H1 (cell line): ENCODE data around the gene COPS2. TPM values are rescaled to one million over a fixed set of nuclear protein-coding genes. Genes with fewer than 3 reads are reported as not detected.

Experiments
- CTCF ChIA-PET: fragments of 300-600 bp; sonication (Branson Sonifier 250); formaldehyde crosslinking; loops from one replicate; lab custom pipeline; 2021; ENCODE audit not compliant: partially characterized antibody; lab: Charles Lee
- POLR2A ChIA-PET: fragments of 300-600 bp; sonication (Branson Sonifier 250); formaldehyde crosslinking; loops from one replicate; lab custom pipeline; 2021; ENCODE audit warnings: inconsistent platforms; ENCODE audit not compliant: partially characterized antibody; lab: Charles Lee
- DNase-seq, 2 experiments: peaks; one replicate each; pipeline versions ENCODE4 v3.0.0 to v3.0.0-alpha.2; 2010 to 2022; ENCODE audit warnings: low spot score in 2 of 2, low read depth in 1 of 2, mixed read lengths in 1 of 2
- FAIRE-seq: peaks from 2 replicates; lab custom pipeline; 2011; peaks lifted over from hg19 to GRCh38; lab: Jason Lieb, UNC
- H2AFZ ChIP-seq: 2 replicates; pipeline ENCODE4 v1.8.1; 2012; ENCODE audit warnings: low read length, inconsistent platforms
- H2AK5ac ChIP-seq: 2 replicates; pipeline ENCODE4 v1.6.1; 2013; ENCODE audit warnings: low read depth, low read length
- H2BK120ac ChIP-seq: replicated peaks from 2 replicates; pipeline ENCODE3; 2013; ENCODE audit warnings: low read depth, low read length, inconsistent platforms
- H2BK12ac ChIP-seq: 2 replicates; pipeline ENCODE4 v1.6.1; 2013; ENCODE audit warnings: low read depth, low read length
- H2BK15ac ChIP-seq: 2 replicates; pipeline ENCODE4 v1.6.1; 2013; ENCODE audit warnings: low read length
- H2BK20ac ChIP-seq: 2 replicates; pipeline ENCODE4 v1.6.1; 2013; ENCODE audit warnings: low read length
- H2BK5ac ChIP-seq: 2 replicates; pipeline ENCODE4 v1.6.1; 2013; ENCODE audit warnings: low read depth, low read length
- H3K14ac ChIP-seq: 2 replicates; pipeline ENCODE4 v1.6.1; 2013; ENCODE audit warnings: inconsistent platforms; ENCODE audit not compliant: insufficient read length
- H3K18ac ChIP-seq: 2 replicates; pipeline ENCODE4 v1.6.1; 2013; ENCODE audit warnings: low read length; ENCODE audit errors: extremely low read depth
- H3K23ac ChIP-seq: 2 replicates; pipeline ENCODE4 v1.6.1; 2013; ENCODE audit warnings: inconsistent platforms; ENCODE audit not compliant: insufficient read length
- H3K23me2 ChIP-seq: 2 replicates; pipeline ENCODE4 v1.6.1; 2013; ENCODE audit warnings: low read depth, low read length
- H3K27ac ChIP-seq: 2 replicates; pipeline ENCODE4 v1.6.1; 2011; ENCODE audit warnings: low read depth, low read length, inconsistent platforms
- H3K27me3 ChIP-seq, 4 experiments: replicated peaks in 1 of 4; 1 replicate in 1 of 4; 2 replicates in 3 of 4; pipeline versions ENCODE4 v1.6.1 to v1.8.1; 2011 to 2013; ENCODE audit warnings: low read length in 3 of 4, mild to moderate bottlenecking in 3 of 4, inconsistent platforms in 2 of 4, mixed read lengths in 2 of 4, moderate library complexity in 1 of 4; ENCODE audit not compliant: control insufficient read depth in 3 of 4, insufficient read depth in 3 of 4; ENCODE audit errors: extremely low read depth in 1 of 4
- H3K36me3 ChIP-seq, 4 experiments: 2 replicates each; pipeline versions ENCODE4 v1.6.1 to v1.8.1; 2011 to 2013; ENCODE audit warnings: mild to moderate bottlenecking in 4 of 4, low read length in 3 of 4, moderate library complexity in 2 of 4, control low read depth in 1 of 4, inconsistent platforms in 1 of 4; ENCODE audit not compliant: insufficient read depth in 4 of 4, control insufficient read depth in 2 of 4
- H3K4ac ChIP-seq: replicated peaks from 2 replicates; pipeline ENCODE3; 2013; ENCODE audit warnings: low read length, low read depth, mixed read lengths, inconsistent platforms; ENCODE audit not compliant: insufficient read length
- H3K4me1 ChIP-seq, 4 experiments: replicated peaks in 1 of 4; 1 replicate in 1 of 4; 2 replicates in 3 of 4; pipeline versions ENCODE4 v1.6.1 to v1.8.1; 2011 to 2013; ENCODE audit warnings: low read length in 3 of 4, inconsistent platforms in 2 of 4, mixed read lengths in 1 of 4; ENCODE audit not compliant: insufficient read depth in 4 of 4, control insufficient read depth in 3 of 4
- H3K4me2 ChIP-seq, 2 experiments: 2 replicates each; pipeline versions ENCODE4 v1.6.1 to v1.8.1; 2011 to 2013; ENCODE audit warnings: low read depth in 2 of 2, low read length in 2 of 2, control low read depth in 1 of 2, inconsistent platforms in 1 of 2, mild to moderate bottlenecking in 1 of 2; ENCODE audit not compliant: insufficient read depth in 1 of 2
- H3K4me3 ChIP-seq, 4 experiments: fragments of 200-600, 300-600 bp in 1 of 4; sonication (generic), shearing (Covaris generic), sonication (Bioruptor Twin) in 1 of 4; 2 replicates each; pipeline versions ENCODE4 v1.5.1 to v1.8.1; 2011 to 2016; ENCODE audit warnings: low read length in 4 of 4, low read depth in 3 of 4, control low read depth in 2 of 4, inconsistent platforms in 2 of 4, mild to moderate bottlenecking in 2 of 4, mixed read lengths in 1 of 4, moderate library complexity in 1 of 4; ENCODE audit not compliant: insufficient read depth in 2 of 4; ENCODE audit errors: extremely low read depth in 1 of 4
- H3K56ac ChIP-seq: replicated peaks from 2 replicates; pipeline ENCODE3; 2013; ENCODE audit warnings: low read depth, mild to moderate bottlenecking, mixed read lengths, low read length, inconsistent platforms; ENCODE audit not compliant: insufficient read length
- H3K79me1 ChIP-seq: 2 replicates; pipeline ENCODE4 v1.6.1; 2013; ENCODE audit warnings: low read depth, low read length, control low read depth
- H3K79me2 ChIP-seq, 2 experiments: 2 replicates each; pipeline versions ENCODE4 v1.6.1 to v1.8.1; 2012 to 2013; ENCODE audit warnings: low read length in 2 of 2, mild to moderate bottlenecking in 2 of 2, inconsistent platforms in 1 of 2; ENCODE audit not compliant: insufficient read depth in 2 of 2, control insufficient read depth in 1 of 2
- H3K9ac ChIP-seq, 4 experiments: replicated peaks in 1 of 4; 1 replicate in 1 of 4; 2 replicates in 3 of 4; pipeline versions ENCODE4 v1.6.1 to v1.8.1; 2011 to 2013; ENCODE audit warnings: low read depth in 3 of 4, low read length in 3 of 4, control low read depth in 2 of 4, mild to moderate bottlenecking in 2 of 4, moderate library complexity in 2 of 4, inconsistent platforms in 1 of 4; ENCODE audit errors: extremely low read depth in 1 of 4
- H3K9me3 ChIP-seq, 2 experiments: 2 replicates each; pipeline versions ENCODE4 v1.6.1 to v1.8.1; 2012 to 2013; ENCODE audit warnings: mild to moderate bottlenecking in 2 of 2, moderate library complexity in 2 of 2, control low read depth in 1 of 2, inconsistent platforms in 1 of 2, low read depth in 1 of 2, low read length in 1 of 2, mixed read lengths in 1 of 2; ENCODE audit not compliant: insufficient read depth in 2 of 2
- H4K20me1 ChIP-seq, 2 experiments: replicated peaks in 1 of 2; 2 replicates each; pipeline versions ENCODE3 to v1.8.1; 2011 to 2013; ENCODE audit warnings: inconsistent platforms in 2 of 2, low read length in 2 of 2, mild to moderate bottlenecking in 1 of 2; ENCODE audit not compliant: insufficient read depth in 2 of 2, control insufficient read depth in 1 of 2
- H4K5ac ChIP-seq: 2 replicates; pipeline ENCODE4 v1.6.1; 2013; ENCODE audit warnings: low read length, low read depth, mixed read lengths, inconsistent platforms; ENCODE audit not compliant: insufficient read length
- H4K8ac ChIP-seq: 2 replicates; pipeline ENCODE4 v1.8.0; 2013; ENCODE audit warnings: mild to moderate bottlenecking, moderate library complexity, low read length, inconsistent platforms; ENCODE audit not compliant: insufficient read depth; ENCODE audit errors: extremely low read depth
- H4K91ac ChIP-seq: replicated peaks from 2 replicates; pipeline ENCODE3; 2013; ENCODE audit warnings: low read length, mixed read lengths, inconsistent platforms; ENCODE audit not compliant: insufficient read length
- BCL11A ChIP-seq, 2 experiments: IDR thresholded peaks; one replicate each; pipeline ENCODE4 v1.6.1; 2011; ENCODE audit warnings: low read depth in 2 of 2, low read length in 2 of 2, mild to moderate bottlenecking in 2 of 2
- CBX5 ChIP-seq: fragments of 300-800, 300-1000 bp; sonication (generic); IDR thresholded peaks from 2 replicates; pipeline ENCODE4 v1.7.1; 2016; ENCODE audit warnings: antibody characterized with exemption, low read length, low read depth
- EZH2 ChIP-seq: fragments of 200-600 bp; sonication (generic); IDR thresholded peaks from 2 replicates; pipeline ENCODE4 v1.7.1; 2012; ENCODE audit warnings: low read depth, mild to moderate bottlenecking, moderate library complexity, low read length, inconsistent platforms; ENCODE audit not compliant: severe bottlenecking
- TAF7 ChIP-seq: optimal IDR thresholded peaks from 2 replicates; pipeline ENCODE3; 2011; ENCODE audit warnings: low read depth, mild to moderate bottlenecking, inconsistent platforms, low read length, moderate library complexity, borderline replicate concordance
- WGBS, 2 experiments: shearing (Covaris generic) in 1 of 2; methylation state at CpG; one replicate each; pipeline versions ENCODE4 v1.1.6 to v1.1.7; 2013 to 2015; ENCODE audit warnings: low lambda C conversion rate in 2 of 2, mixed read lengths in 2 of 2, inconsistent platforms in 1 of 2, low coverage in 1 of 2, missing lambda C conversion rate in 1 of 2; ENCODE audit not compliant: insufficient replicate concordance in 2 of 2, insufficient coverage in 1 of 2, insufficient read length in 1 of 2; ENCODE audit errors: extremely low coverage in 1 of 2, missing lambda C conversion rate in 1 of 2; 5-methylcytosine and 5-hydroxymethylcytosine counted together
- long read RNA-seq, 2 experiments: library from RNA in 1 of 2; library from capped mRNA in 1 of 2; stranded (forward); transcript quantifications; one replicate each; pipeline ENCODE4 v2.0.0, GENCODE V29; 2021; ENCODE audit warnings: inconsistent platforms in 1 of 2
- polyA minus RNA-seq, 3 experiments: library from RNA; depleted of rRNA, polyadenylated mRNA; stranded (reverse); fragments of >200 nt; gene quantifications; 1 replicate in 2 of 3; 2 replicates in 1 of 3; pipeline ENCODE4 v1.2.3, GENCODE V29; 2011
- polyA plus RNA-seq, 7 experiments: library from polyadenylated mRNA; depleted of rRNA in 3 of 7; stranded (reverse) in 5 of 7; unstranded in 2 of 7; fragments of >200 nt in 5 of 7; fragments of 200-250 nt in 2 of 7; gene quantifications; 1 replicate in 5 of 7; 2 replicates in 1 of 7; 4 replicates in 1 of 7; pipeline versions ENCODE4 v1.2.1 to v1.2.3, GENCODE V29; 2011 to 2013; ENCODE audit warnings: missing spikeins in 2 of 7, mixed read lengths in 2 of 7
- total RNA-seq: library from RNA; stranded (reverse); fragmentation: NEBNext Ultra II Directional; extraction: Animal tissue kit (Norgen Biotek cat#: 25700); gene quantifications from 2 replicates; pipeline ENCODE4 v1.2.1, GENCODE V29; 2021
- TF ChIP-seq, protein P1 (sequence below), 3 experiments: IDR thresholded peaks; 1 replicate in 2 of 3; 2 replicates in 1 of 3; pipeline versions ENCODE4 v1.5.1 to v1.6.1; 2011; ENCODE audit warnings: low read length in 3 of 3, mild to moderate bottlenecking in 3 of 3, inconsistent platforms in 2 of 3, low read depth in 1 of 3, moderate library complexity in 1 of 3; ENCODE audit not compliant: insufficient read depth in 1 of 3; ENCODE audit errors: control extremely low read depth in 1 of 3

Gene COPS2
- 74.1 and 85.1 TPM in 2 replicates for total RNA-seq
- polyA plus RNA-seq (2011; rRNA removed) = 7.8 and 17.7 TPM in 2 replicates
- 23.2 TPM for polyA plus RNA-seq (2011; cell fraction: cytosol; rRNA removed)
- polyA plus RNA-seq (2011; cell fraction: nucleus; rRNA removed) = 6.6 TPM
- 25.2 to 66.9 TPM (median 29.9 TPM) in 4 replicates for polyA plus RNA-seq (2012, experiment 1 of 2)
- 5.1 TPM for polyA plus RNA-seq (2012, experiment 2 of 2)
- polyA plus RNA-seq (2013, experiment 1 of 2) = 47.7 TPM
- polyA plus RNA-seq (2013, experiment 2 of 2) = 48.2 TPM
- polyA minus RNA-seq (2011; rRNA and poly(A)+ RNA removed) = 28.0 and 47.7 TPM in 2 replicates
- 19.9 TPM for polyA minus RNA-seq (2011; cell fraction: cytosol; rRNA and poly(A)+ RNA removed)
- 54.0 TPM for polyA minus RNA-seq (2011; cell fraction: nucleus; rRNA and poly(A)+ RNA removed)
- long read RNA-seq, experiment 1, full-length matches to known transcripts = 57 of 107 reads
- long read RNA-seq, experiment 1, partial matches to known transcripts = 25 of 107 reads
- long read RNA-seq, experiment 1, other reads (novel, unspliced or antisense) = 25 of 107 reads
- long read RNA-seq, experiment 2, full-length matches to known transcripts = 62 of 69 reads
- long read RNA-seq, experiment 2, partial matches to known transcripts = 3 of 69 reads
- long read RNA-seq, experiment 2, other reads (novel, unspliced or antisense) = 4 of 69 reads

DNA sequence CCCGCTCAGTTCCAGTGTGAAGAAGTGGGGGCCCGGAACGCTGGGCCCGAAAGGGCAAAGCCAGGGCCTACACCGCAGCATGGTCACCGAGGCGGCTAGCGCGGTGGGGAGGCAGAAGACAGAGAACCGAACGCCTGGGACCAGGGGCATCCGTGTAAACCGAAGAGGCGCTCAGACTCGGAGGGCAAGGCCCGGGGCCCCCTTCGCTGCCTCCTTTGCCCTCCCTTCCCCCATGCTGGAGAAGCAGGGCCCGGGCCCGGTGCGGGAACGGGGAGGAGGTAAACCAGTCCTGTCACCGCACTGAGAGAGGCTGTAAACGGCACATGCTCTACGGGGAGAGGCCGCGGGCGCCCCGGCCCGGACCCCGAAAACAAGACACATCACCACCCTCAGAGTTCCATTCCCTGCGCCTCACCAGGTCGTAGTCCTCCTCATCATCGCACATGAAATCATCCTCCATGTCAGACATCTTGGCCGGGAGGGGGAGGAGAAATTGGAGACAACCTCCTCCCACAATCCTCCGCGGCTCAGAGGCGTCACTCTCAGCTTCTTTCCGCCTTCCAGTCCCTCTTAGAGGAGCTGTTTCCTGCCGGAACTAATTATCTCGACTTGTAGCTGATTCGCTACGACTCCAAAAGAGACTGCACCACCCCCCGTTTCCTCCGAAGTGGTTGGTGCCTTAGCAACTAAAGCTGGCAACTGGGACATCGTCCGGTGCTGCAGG, at the start of gene COPS2:
TSS of gene COPS2 (minus strand) at position 490 of the 724 bp plus-strand sequence. CDS start at position 469, 21 bp downstream.
- Histone ChIP-seq H2AFZ (peak within 1 kb of the TSS; percentile 98), H3K79me2 (peaks cover 11 to 54% of the 10 kb centered on the region in 2 experiments), H2BK15ac (no peak within 1 kb of the TSS), H3K4me1 (no peaks in the 10 kb centered on the region), H3K9me3 (no peaks in the 10 kb centered on the region), H4K8ac (peak within 1 kb of the TSS; percentile 83; the same call in 1 of the 2 replicates), H3K14ac (no peak within 1 kb of the TSS), H3K18ac (peak within 1 kb of the TSS; percentile 52; the same call in 1 of the 2 replicates), H3K36me3 (no peaks in the 10 kb centered on the region), H3K4ac (peak within 1 kb of the TSS; percentile 64), H3K27me3 (no peaks in the 10 kb centered on the region), H3K9ac (peak within 1 kb of the TSS; percentile 85 to 95 (median 92)), H2BK5ac (peak within 1 kb of the TSS; percentile 92), H3K4me2 (peak within 1 kb of the TSS; percentile 86 to 88), H4K20me1 (peaks cover 0 to 2% of the 10 kb centered on the region in 2 experiments), H3K4me3 (peak within 1 kb of the TSS; percentile 90 to 99 (median 94)), H2AK5ac (no peak within 1 kb of the TSS), H2BK120ac (no peak within 1 kb of the TSS), H2BK20ac (no peak within 1 kb of the TSS), H3K23ac (no peak within 1 kb of the TSS), H4K5ac (no peak within 1 kb of the TSS), H3K56ac (no peak within 1 kb of the TSS), H2BK12ac (no peak within 1 kb of the TSS; the same call in 1 of the 2 replicates), H4K91ac (no peak within 1 kb of the TSS), H3K79me1 (no peaks in the 10 kb centered on the region; the same call in none of the 2 replicates), H3K27ac (peak within 1 kb of the TSS; percentile 85), H3K23me2 (peaks cover 1% of the 10 kb centered on the region; the same call in 1 of the 2 replicates)
- POLR2A ChIA-PET = interaction anchor here (0.6 to 1.8 kb wide), 8 partner anchors 9 to 109 kb away, joined by 3 to 17 read pairs (median 4); partner anchors contain the start of genes GALK2 and SECISBP2L
- FAIRE-seq (peak; percentile 48), DNase-seq (peak; percentile 91 to 93)
- CTCF ChIA-PET = interaction anchor here (0.5 to 3.1 kb wide), 6 partner anchors 9 to 1803 kb away, joined by 3 to 15 read pairs (median 4); partner anchors contain the start of gene GALK2
- 2% methylated on average over 31 of the region's 46 CpGs; no CpG with 5 or more reads in 1 of the 2 experiments for WGBS, 2 experiments
- TF ChIP-seq BCL11A (IDR thresholded peaks at IDR 0.05; ENCODE audit: low read depth in 2 of 2, low read length in 2 of 2) (no peak), CBX5 (no peak), TAF7 (peak; percentile 63), EZH2 (no peak)
- TF ChIP-seq, protein P1, sequence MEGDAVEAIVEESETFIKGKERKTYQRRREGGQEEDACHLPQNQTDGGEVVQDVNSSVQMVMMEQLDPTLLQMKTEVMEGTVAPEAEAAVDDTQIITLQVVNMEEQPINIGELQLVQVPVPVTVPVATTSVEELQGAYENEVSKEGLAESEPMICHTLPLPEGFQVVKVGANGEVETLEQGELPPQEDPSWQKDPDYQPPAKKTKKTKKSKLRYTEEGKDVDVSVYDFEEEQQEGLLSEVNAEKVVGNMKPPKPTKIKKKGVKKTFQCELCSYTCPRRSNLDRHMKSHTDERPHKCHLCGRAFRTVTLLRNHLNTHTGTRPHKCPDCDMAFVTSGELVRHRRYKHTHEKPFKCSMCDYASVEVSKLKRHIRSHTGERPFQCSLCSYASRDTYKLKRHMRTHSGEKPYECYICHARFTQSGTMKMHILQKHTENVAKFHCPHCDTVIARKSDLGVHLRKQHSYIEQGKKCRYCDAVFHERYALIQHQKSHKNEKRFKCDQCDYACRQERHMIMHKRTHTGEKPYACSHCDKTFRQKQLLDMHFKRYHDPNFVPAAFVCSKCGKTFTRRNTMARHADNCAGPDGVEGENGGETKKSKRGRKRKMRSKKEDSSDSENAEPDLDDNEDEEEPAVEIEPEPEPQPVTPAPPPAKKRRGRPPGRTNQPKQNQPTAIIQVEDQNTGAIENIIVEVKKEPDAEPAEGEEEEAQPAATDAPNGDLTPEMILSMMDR (IDR thresholded peaks at IDR 0.05; ENCODE audit: control extremely low read depth in 1 of 3, insufficient read depth in 1 of 3, low read depth in 1 of 3, low read length in 3 of 3) = no peak
